GM12892 (cell line): ENCODE data around the gene CALCOCO1.

ENCODE experiments used
- POLR2A ChIP-seq: IDR thresholded peaks from 2 replicates; pipeline ENCODE4 v1.6.1; 2011; ENCODE audit warnings: low read depth, low read length, control low read depth
- TAF1 ChIP-seq: IDR thresholded peaks from 2 replicates; pipeline ENCODE4 v1.6.1; 2011; ENCODE audit warnings: low read depth, mild to moderate bottlenecking, control low read depth, low read length, borderline replicate concordance

GRCh38 chr12:53709671-53710070 lies 17.6 kb downstream of the CALCOCO1 start:
- TF ChIP-seq POLR2A (no peak), TAF1 (no peak)
